ENCODE results near the gene MAPK10.

- TF ChIP-seq CTCF (IDR thresholded peaks at IDR 0.05 in 2 of 3, conservative IDR thresholded peaks at IDR 0.05 in 1 of 3; ENCODE audit: control insufficient read depth in 2 of 3, extremely low read depth in 1 of 3, insufficient read depth in 1 of 3, low read depth in 3 of 3, low read length in 3 of 3) = no peak
- no peak for TF ChIP-seq SUZ12 (IDR thresholded peaks at IDR 0.05; ENCODE audit: unreplicated experiment)
- TF ChIP-seq CEBPB (IDR thresholded peaks at IDR 0.05; ENCODE audit: borderline replicate concordance in 1 of 2, low read depth in 2 of 2, low read length in 2 of 2) = no peak
- no peak for TF ChIP-seq SPI1 (IDR thresholded peaks at IDR 0.05; ENCODE audit: borderline replicate concordance, insufficient read depth, low read depth, low read length)
- no peak for TF ChIP-seq POLR2A (IDR thresholded peaks at IDR 0.05; ENCODE audit: low read depth, low read length)
These were observed 175.5 kb downstream of the MAPK10 start for GRCh38 chr4:86184216-86184900.

All from GM12878 (cell line).